Measurements from ENCODE around the gene MAP1S.
A peak's percentile ranks its signal among the peaks of the same experiment; 100 is the strongest.

MAP1S gene

DNA sequence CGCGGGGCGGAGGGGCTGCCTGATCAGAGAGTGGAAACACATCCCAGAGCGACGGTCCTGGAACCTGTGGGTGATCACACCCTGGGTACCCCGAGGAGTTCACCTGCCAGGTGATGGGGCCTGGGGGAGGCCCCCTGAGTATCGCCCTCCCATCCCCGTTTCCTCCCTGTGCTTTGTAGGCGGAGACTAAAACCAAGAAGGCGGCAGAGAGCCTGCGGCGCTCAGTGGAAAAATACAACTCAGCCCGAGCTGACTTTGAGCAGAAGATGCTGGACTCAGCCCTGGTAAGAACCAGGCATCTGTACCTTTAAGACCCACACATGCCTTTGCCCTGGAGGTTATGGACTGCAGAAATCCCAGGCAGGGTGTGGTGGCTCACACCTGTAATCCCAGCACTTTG, 51.3 kb downstream of the MAP1S start:
- Histone ChIP-seq H3K79me2 (ENCODE audit: low read length) (no peaks in the 10 kb centered on the region), H3K36me3 (replicated peaks; ENCODE audit: insufficient read depth, low read length) (no peaks in the 10 kb centered on the region), H3K9me2 (replicated peaks; ENCODE audit: insufficient read depth, low read length) (no peaks in the 10 kb centered on the region), H2AFZ (ENCODE audit: low read length) (no peak overlapping the region), H3K27ac (ENCODE audit: low read length) (no peak overlapping the region), H3K4me1 (ENCODE audit: low read length) (no peaks in the 10 kb centered on the region), H3K9ac (ENCODE audit: low read length) (no peak overlapping the region), H3K27me3 (replicated peaks; ENCODE audit: insufficient read depth, low read length) (no peaks in the 10 kb centered on the region), H3K4me3 (ENCODE audit: low read length) (no peak overlapping the region), H4K20me1 (ENCODE audit: insufficient read depth, low read length) (no peaks in the 10 kb centered on the region), H3F3A (ENCODE audit: insufficient read depth, low read length) (no peaks in the 10 kb centered on the region), H3K9me3 (replicated peaks; ENCODE audit: insufficient read depth, low read length) (no peaks in the 10 kb centered on the region), H3K4me2 (ENCODE audit: low read depth, low read length) (no peak overlapping the region)
- DNase-seq = no peak
- no peak for TF ChIP-seq EZH2phosphoT487 (IDR thresholded peaks at IDR 0.05; ENCODE audit: low read length)
- TF ChIP-seq, protein P1, sequence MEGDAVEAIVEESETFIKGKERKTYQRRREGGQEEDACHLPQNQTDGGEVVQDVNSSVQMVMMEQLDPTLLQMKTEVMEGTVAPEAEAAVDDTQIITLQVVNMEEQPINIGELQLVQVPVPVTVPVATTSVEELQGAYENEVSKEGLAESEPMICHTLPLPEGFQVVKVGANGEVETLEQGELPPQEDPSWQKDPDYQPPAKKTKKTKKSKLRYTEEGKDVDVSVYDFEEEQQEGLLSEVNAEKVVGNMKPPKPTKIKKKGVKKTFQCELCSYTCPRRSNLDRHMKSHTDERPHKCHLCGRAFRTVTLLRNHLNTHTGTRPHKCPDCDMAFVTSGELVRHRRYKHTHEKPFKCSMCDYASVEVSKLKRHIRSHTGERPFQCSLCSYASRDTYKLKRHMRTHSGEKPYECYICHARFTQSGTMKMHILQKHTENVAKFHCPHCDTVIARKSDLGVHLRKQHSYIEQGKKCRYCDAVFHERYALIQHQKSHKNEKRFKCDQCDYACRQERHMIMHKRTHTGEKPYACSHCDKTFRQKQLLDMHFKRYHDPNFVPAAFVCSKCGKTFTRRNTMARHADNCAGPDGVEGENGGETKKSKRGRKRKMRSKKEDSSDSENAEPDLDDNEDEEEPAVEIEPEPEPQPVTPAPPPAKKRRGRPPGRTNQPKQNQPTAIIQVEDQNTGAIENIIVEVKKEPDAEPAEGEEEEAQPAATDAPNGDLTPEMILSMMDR (IDR thresholded peaks at IDR 0.05; ENCODE audit: low read length) = no peak
- TF ChIP-seq EZH2 (optimal IDR thresholded peaks at IDR 0.05; ENCODE audit: low read depth, low read length) = no peak

DNA sequence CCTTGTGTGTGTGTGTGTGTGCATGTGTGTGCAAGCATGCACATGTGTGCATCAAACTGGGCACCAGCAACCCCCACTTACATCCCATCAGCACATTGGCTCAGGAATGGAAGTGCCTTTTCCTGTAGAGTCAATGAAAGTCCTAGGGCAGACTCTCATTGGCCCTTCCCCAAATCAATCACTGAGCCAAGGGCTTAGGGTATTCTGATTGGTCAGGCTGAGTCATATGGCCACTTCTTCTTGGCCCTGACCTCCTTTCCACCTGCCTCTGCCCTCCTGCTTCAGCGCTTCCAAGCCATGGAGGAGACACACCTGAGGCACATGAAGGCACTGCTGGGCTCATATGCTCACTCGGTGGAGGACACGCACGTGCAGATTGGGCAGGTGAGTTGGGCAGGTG, 52.9 kb downstream of the MAP1S start:
- no peak overlapping the region for H3K4me3 ChIP-seq (ENCODE audit: low read length)
- no peaks in the 10 kb centered on the region for H4K20me1 ChIP-seq (ENCODE audit: insufficient read depth, low read length)
- no peak overlapping the region for H3K4me2 ChIP-seq (ENCODE audit: low read depth, low read length)
- no peaks in the 10 kb centered on the region for H3K27me3 ChIP-seq (replicated peaks; ENCODE audit: insufficient read depth, low read length)
- H3K9me3 ChIP-seq (replicated peaks; ENCODE audit: insufficient read depth, low read length) = no peaks in the 10 kb centered on the region
- no peak overlapping the region for H3K9ac ChIP-seq (ENCODE audit: low read length)
- H3K27ac ChIP-seq (ENCODE audit: low read length) = no peak overlapping the region
- DNase-seq = no peak
- H3K4me1 ChIP-seq (ENCODE audit: low read length) = no peaks in the 10 kb centered on the region
- no peaks in the 10 kb centered on the region for H3K79me2 ChIP-seq (ENCODE audit: low read length)
- no peaks in the 10 kb centered on the region for H3F3A ChIP-seq (ENCODE audit: insufficient read depth, low read length)
- H2AFZ ChIP-seq (ENCODE audit: low read length) = no peak overlapping the region
- TF ChIP-seq EZH2 (optimal IDR thresholded peaks at IDR 0.05; ENCODE audit: low read depth, low read length) (no peak), EZH2phosphoT487 (IDR thresholded peaks at IDR 0.05; ENCODE audit: low read length) (no peak)
- TF ChIP-seq, protein P1 (IDR thresholded peaks at IDR 0.05; ENCODE audit: low read length) = no peak
- no peaks in the 10 kb centered on the region for H3K36me3 ChIP-seq (replicated peaks; ENCODE audit: insufficient read depth, low read length)
- no peaks in the 10 kb centered on the region for H3K9me2 ChIP-seq (replicated peaks; ENCODE audit: insufficient read depth, low read length)

DNA sequence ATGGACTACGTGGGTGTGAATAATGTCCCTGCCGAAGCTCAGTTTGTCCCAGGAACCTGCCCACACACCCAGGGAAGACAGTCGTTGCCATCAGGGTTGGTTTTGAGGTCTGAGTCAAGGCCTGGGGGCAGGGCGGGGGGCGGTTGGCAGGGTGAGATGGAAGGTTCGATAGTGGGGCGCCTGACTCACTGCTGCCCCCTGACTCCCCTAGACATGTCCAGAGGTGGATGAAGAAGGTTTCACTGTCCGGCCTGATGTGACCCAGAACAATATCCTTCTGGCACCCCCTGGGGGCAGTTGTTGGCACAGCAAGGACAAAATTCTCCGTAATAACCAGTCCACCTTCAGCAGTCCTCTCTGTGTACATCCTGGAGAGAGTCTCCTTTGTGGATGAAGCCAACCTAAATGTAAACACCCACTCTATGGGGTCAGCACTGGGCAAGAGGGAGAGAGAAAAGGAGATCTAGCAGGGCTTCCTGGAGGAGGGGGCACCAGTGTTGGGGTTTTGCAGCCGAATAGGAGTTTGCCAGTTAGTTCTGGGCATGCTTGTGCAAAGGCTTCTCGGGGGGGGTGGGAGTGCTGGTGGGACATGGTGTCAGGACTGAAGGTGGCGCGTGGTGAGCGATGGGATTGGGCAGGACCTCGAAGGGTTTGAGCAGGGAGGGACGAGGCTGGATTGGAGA, 56.1 kb downstream of the MAP1S start:
- H3K4me2 ChIP-seq (ENCODE audit: low read depth, low read length) = no peak overlapping the region
- H3K9ac ChIP-seq (ENCODE audit: low read length) = no peak overlapping the region
- DNase-seq = peak; percentile 28
- no peaks in the 10 kb centered on the region for H3K9me3 ChIP-seq (replicated peaks; ENCODE audit: insufficient read depth, low read length)
- H3K4me3 ChIP-seq (ENCODE audit: low read length) = no peak overlapping the region
- H3K4me1 ChIP-seq (ENCODE audit: low read length) = no peaks in the 10 kb centered on the region
- H3K9me2 ChIP-seq (replicated peaks; ENCODE audit: insufficient read depth, low read length) = no peaks in the 10 kb centered on the region
- H3F3A ChIP-seq (ENCODE audit: insufficient read depth, low read length) = no peaks in the 10 kb centered on the region
- no peak overlapping the region for H3K27ac ChIP-seq (ENCODE audit: low read length)
- no peak overlapping the region for H2AFZ ChIP-seq (ENCODE audit: low read length)
- no peaks in the 10 kb centered on the region for H4K20me1 ChIP-seq (ENCODE audit: insufficient read depth, low read length)
- no peaks in the 10 kb centered on the region for H3K79me2 ChIP-seq (ENCODE audit: low read length)
- H3K27me3 ChIP-seq (replicated peaks; ENCODE audit: insufficient read depth, low read length) = no peaks in the 10 kb centered on the region
- no peaks in the 10 kb centered on the region for H3K36me3 ChIP-seq (replicated peaks; ENCODE audit: insufficient read depth, low read length)
- TF ChIP-seq EZH2 (optimal IDR thresholded peaks at IDR 0.05; ENCODE audit: low read depth, low read length) = no peak
- TF ChIP-seq, protein P1 (IDR thresholded peaks at IDR 0.05; ENCODE audit: low read length) = peak; percentile 72
